ENCODE measurements around the gene CDK8.
"Not testable (repeated sequence)": the region's sequence is repeated elsewhere in the genome, so short reads cannot be mapped to it uniquely, and the experiment has no call there.

Gene CDK8

GRCh38 chr13:26280822-26281221 is 26.9 kb downstream of the CDK8 start:
- Histone ChIP-seq H3K36me3 (ENCODE audit: control insufficient read depth, insufficient read depth, low read length) (no peaks in the 10 kb centered on the region; the same call in 1 of the 2 replicates), H3K27me3 (replicated peaks; ENCODE audit: control insufficient read depth, insufficient read depth, low read length) (no peaks in the 10 kb centered on the region), H3K4me3 (replicated peaks; ENCODE audit: low read depth, low read length) (no peak overlapping the region)
- DNase-seq (ENCODE audit: extremely low read depth, insufficient read length): no peak
- no peak for TF ChIP-seq CTCF (IDR thresholded peaks at IDR 0.05; ENCODE audit: insufficient read depth, low read length, poor library complexity, severe bottlenecking)

- H3K36me3 ChIP-seq (ENCODE audit: control insufficient read depth, insufficient read depth, low read length); H3K27me3 ChIP-seq (replicated peaks; ENCODE audit: control insufficient read depth, insufficient read depth, low read length); DNase-seq (ENCODE audit: extremely low read depth, insufficient read length); H3K4me3 ChIP-seq (replicated peaks; ENCODE audit: low read depth, low read length): not testable (repeated sequence)
Measured at GRCh38 chr13:26285911-26286310, 32.0 kb downstream of the CDK8 start.

GRCh38 chr13:26288838-26289237 is 34.9 kb downstream of the CDK8 start:
- not testable (repeated sequence) for H3K36me3 ChIP-seq (ENCODE audit: control insufficient read depth, insufficient read depth, low read length); H3K4me3 ChIP-seq (replicated peaks; ENCODE audit: low read depth, low read length); DNase-seq (ENCODE audit: extremely low read depth, insufficient read length); H3K27me3 ChIP-seq (replicated peaks; ENCODE audit: control insufficient read depth, insufficient read depth, low read length)

GRCh38 chr13:26295812-26296211 is 41.9 kb downstream of the CDK8 start:
- Histone ChIP-seq H3K36me3 (ENCODE audit: control insufficient read depth, insufficient read depth, low read length) (no peaks in the 10 kb centered on the region), H3K4me3 (replicated peaks; ENCODE audit: low read depth, low read length) (no peak overlapping the region), H3K27me3 (replicated peaks; ENCODE audit: control insufficient read depth, insufficient read depth, low read length) (no peaks in the 10 kb centered on the region)
- no peak for DNase-seq (ENCODE audit: extremely low read depth, insufficient read length)
- TF ChIP-seq CTCF (IDR thresholded peaks at IDR 0.05; ENCODE audit: insufficient read depth, low read length, poor library complexity, severe bottlenecking): no peak

- DNase-seq (ENCODE audit: extremely low read depth, insufficient read length): no peak
- TF ChIP-seq CTCF (IDR thresholded peaks at IDR 0.05; ENCODE audit: insufficient read depth, low read length, poor library complexity, severe bottlenecking): no peak
- Histone ChIP-seq H3K36me3 (ENCODE audit: control insufficient read depth, insufficient read depth, low read length) (no peaks in the 10 kb centered on the region), H3K27me3 (replicated peaks; ENCODE audit: control insufficient read depth, insufficient read depth, low read length) (no peaks in the 10 kb centered on the region), H3K4me3 (replicated peaks; ENCODE audit: low read depth, low read length) (no peak overlapping the region)
Measured at GRCh38 chr13:26299168-26299750, 45.3 kb downstream of the CDK8 start.

- Histone ChIP-seq H3K36me3 (ENCODE audit: control insufficient read depth, insufficient read depth, low read length) (no peaks in the 10 kb centered on the region), H3K27me3 (replicated peaks; ENCODE audit: control insufficient read depth, insufficient read depth, low read length) (no peaks in the 10 kb centered on the region), H3K4me3 (replicated peaks; ENCODE audit: low read depth, low read length) (no peak overlapping the region)
- DNase-seq (ENCODE audit: extremely low read depth, insufficient read length): no peak
- TF ChIP-seq CTCF (IDR thresholded peaks at IDR 0.05; ENCODE audit: insufficient read depth, low read length, poor library complexity, severe bottlenecking): no peak
Measured at GRCh38 chr13:26300140-26300539, 46.2 kb downstream of the CDK8 start.

- H3K36me3 ChIP-seq (ENCODE audit: control insufficient read depth, insufficient read depth, low read length): no peaks in the 10 kb centered on the region
- no peak for TF ChIP-seq CTCF (IDR thresholded peaks at IDR 0.05; ENCODE audit: insufficient read depth, low read length, poor library complexity, severe bottlenecking)
- DNase-seq (ENCODE audit: extremely low read depth, insufficient read length): no peak
- no peak overlapping the region for H3K4me3 ChIP-seq (replicated peaks; ENCODE audit: low read depth, low read length)
- no peaks in the 10 kb centered on the region for H3K27me3 ChIP-seq (replicated peaks; ENCODE audit: control insufficient read depth, insufficient read depth, low read length)
Measured at GRCh38 chr13:26305676-26306075, 51.7 kb downstream of the CDK8 start.

Data from GM06990 (cell line).